ENCODE results near the gene PLXNA3. TPM values are rescaled to one million over a fixed set of nuclear protein-coding genes. Genes with fewer than 3 reads are reported as not detected.

The PLXNA3 gene
- total and polyA plus RNA-seq, 2 donors (not counting 1 experiment from before 2014, with no cell fraction given), result 17.8 to 18.4 TPM

GRCh38 chrX:154525606-154526490 is 67.8 kb downstream of the PLXNA3 start:
- no peak overlapping the region for H2AFZ ChIP-seq (ENCODE audit: low read length)
- no peak for DNase-seq (ENCODE audit: low read depth in 2 of 2)
- TF ChIP-seq, protein P1, sequence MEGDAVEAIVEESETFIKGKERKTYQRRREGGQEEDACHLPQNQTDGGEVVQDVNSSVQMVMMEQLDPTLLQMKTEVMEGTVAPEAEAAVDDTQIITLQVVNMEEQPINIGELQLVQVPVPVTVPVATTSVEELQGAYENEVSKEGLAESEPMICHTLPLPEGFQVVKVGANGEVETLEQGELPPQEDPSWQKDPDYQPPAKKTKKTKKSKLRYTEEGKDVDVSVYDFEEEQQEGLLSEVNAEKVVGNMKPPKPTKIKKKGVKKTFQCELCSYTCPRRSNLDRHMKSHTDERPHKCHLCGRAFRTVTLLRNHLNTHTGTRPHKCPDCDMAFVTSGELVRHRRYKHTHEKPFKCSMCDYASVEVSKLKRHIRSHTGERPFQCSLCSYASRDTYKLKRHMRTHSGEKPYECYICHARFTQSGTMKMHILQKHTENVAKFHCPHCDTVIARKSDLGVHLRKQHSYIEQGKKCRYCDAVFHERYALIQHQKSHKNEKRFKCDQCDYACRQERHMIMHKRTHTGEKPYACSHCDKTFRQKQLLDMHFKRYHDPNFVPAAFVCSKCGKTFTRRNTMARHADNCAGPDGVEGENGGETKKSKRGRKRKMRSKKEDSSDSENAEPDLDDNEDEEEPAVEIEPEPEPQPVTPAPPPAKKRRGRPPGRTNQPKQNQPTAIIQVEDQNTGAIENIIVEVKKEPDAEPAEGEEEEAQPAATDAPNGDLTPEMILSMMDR (conservative IDR thresholded peaks at IDR 0.05 in 1 of 2, IDR thresholded peaks at IDR 0.05 in 1 of 2; ENCODE audit: low read depth in 1 of 2, low read length in 2 of 2), result no peak
- TF ChIP-seq EZH2 (IDR thresholded peaks at IDR 0.05; ENCODE audit: low read length, missing control alignments), result no peak

DNA sequence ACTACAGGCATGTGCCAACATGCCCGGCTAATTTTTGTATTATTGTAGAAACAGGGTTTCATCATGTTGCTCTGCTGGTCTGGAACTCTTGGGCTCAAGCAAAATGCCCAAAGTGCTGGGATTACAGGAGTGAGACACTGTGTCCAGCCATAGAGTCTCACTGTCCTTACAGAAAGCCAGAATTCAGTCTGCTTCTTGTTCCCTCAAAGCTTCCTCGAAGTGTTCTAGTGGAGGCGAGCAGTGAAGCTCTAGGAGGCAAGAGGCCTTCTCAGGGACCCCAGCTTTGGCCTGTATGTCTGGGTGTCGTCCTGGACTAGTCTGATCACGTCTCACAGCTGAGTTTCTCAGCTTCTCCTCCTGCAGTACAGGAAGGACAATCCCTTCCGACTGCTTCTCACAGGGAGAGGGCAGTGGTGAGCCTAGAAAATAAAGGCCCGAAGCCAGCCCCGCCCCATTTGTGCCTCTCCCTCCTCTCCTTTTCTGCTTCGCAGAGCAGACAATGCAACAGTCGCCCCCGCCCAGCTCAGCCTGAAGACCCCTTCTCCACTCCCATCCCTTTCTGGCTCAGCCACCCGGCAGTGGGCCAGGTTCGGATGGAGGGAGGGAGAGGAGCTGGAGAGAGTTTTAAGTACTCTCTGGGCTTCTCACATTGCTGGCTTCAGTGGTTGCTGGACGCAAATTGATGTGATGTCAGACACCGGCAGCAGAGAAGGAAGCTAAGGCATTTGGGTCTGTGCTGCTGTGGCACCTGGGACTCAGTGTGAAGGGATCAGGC is 69.0 kb downstream of the PLXNA3 start:
- Histone ChIP-seq H2AFZ (ENCODE audit: low read length) (no peak overlapping the region), H3K36me3 (ENCODE audit: control insufficient read depth, insufficient read depth, low read length) (peaks cover 7% of the 10 kb centered on the region), H4K20me1 (ENCODE audit: control insufficient read depth, extremely low read depth, insufficient read depth, low read length) (no peaks in the 10 kb centered on the region), H3K4me2 (ENCODE audit: extremely low read depth, insufficient read depth, low read length) (peak overlapping the region; percentile 67), H3K9ac (ENCODE audit: insufficient read depth, low read length) (no peak overlapping the region), H3K27ac (ENCODE audit: insufficient read depth, low read length) (peak overlapping the region; percentile 43), H3K79me2 (ENCODE audit: control insufficient read depth, insufficient read depth, low read length) (no peaks in the 10 kb centered on the region), H3K4me1 (ENCODE audit: control insufficient read depth, extremely low read depth, insufficient read depth, low read length) (peaks cover 3% of the 10 kb centered on the region), H3K9me3 (ENCODE audit: control insufficient read depth, insufficient read depth, low read depth, low read length) (no peaks in the 10 kb centered on the region), H3K4me3 (replicated peaks in 1 of 4; ENCODE audit: control extremely low read depth in 1 of 4, insufficient read depth in 1 of 4, low read depth in 3 of 4, low read length in 4 of 4) (peak overlapping the region in 1 of 4 experiments; percentile 28), H3K27me3 (ENCODE audit: control insufficient read depth, insufficient read depth, low read length) (no peaks in the 10 kb centered on the region)
- TF ChIP-seq EZH2 (IDR thresholded peaks at IDR 0.05; ENCODE audit: low read length, missing control alignments), result no peak
- TF ChIP-seq, protein P1 (conservative IDR thresholded peaks at IDR 0.05 in 1 of 2, IDR thresholded peaks at IDR 0.05 in 1 of 2; ENCODE audit: low read depth in 1 of 2, low read length in 2 of 2), result peak; percentile 37 to 58
- DNase-seq (ENCODE audit: low read depth in 2 of 2), result peak; percentile 73 to 80

More at GRCh38 chrX:154525606-154526490, 67.8 kb downstream of the PLXNA3 start:
- Histone ChIP-seq H3K36me3 (ENCODE audit: control insufficient read depth, insufficient read depth, low read length) (peaks cover 4% of the 10 kb centered on the region), H3K27me3 (ENCODE audit: control insufficient read depth, insufficient read depth, low read length) (no peaks in the 10 kb centered on the region), H3K4me1 (ENCODE audit: control insufficient read depth, extremely low read depth, insufficient read depth, low read length) (peaks cover 3% of the 10 kb centered on the region), H3K9me3 (ENCODE audit: control insufficient read depth, insufficient read depth, low read depth, low read length) (no peaks in the 10 kb centered on the region), H3K9ac (ENCODE audit: insufficient read depth, low read length) (no peak overlapping the region), H3K79me2 (ENCODE audit: control insufficient read depth, insufficient read depth, low read length) (no peaks in the 10 kb centered on the region), H4K20me1 (ENCODE audit: control insufficient read depth, extremely low read depth, insufficient read depth, low read length) (no peaks in the 10 kb centered on the region), H3K27ac (ENCODE audit: insufficient read depth, low read length) (no peak overlapping the region), H3K4me2 (ENCODE audit: extremely low read depth, insufficient read depth, low read length) (no peak overlapping the region), H3K4me3 (replicated peaks in 1 of 4; ENCODE audit: control extremely low read depth in 1 of 4, insufficient read depth in 1 of 4, low read depth in 3 of 4, low read length in 4 of 4) (no peak overlapping the region)

Other genes with a start within 250 kb of the PLXNA3 start
- not detected in 2 replicates for gene OPN1MW2, start 238.5 kb upstream of the PLXNA3 start, total RNA-seq
- not detected in 2 replicates for gene OPN1MW2, start 238.5 kb upstream of the PLXNA3 start, polyA plus RNA-seq
- gene OPN1MW3, start 200.7 kb upstream of the PLXNA3 start, total RNA-seq, result not detected in 2 replicates
- not detected in 2 replicates for gene OPN1MW3, start 200.7 kb upstream of the PLXNA3 start, polyA plus RNA-seq
- not detected in 2 replicates for gene TEX28, start 163.2 kb upstream of the PLXNA3 start, total RNA-seq
- gene TEX28, start 163.2 kb upstream of the PLXNA3 start, polyA plus RNA-seq, result not detected in 2 replicates
- gene TKTL1, start 162.5 kb upstream of the PLXNA3 start, total RNA-seq, result not detected in 2 replicates
- gene TKTL1, start 162.5 kb upstream of the PLXNA3 start, polyA plus RNA-seq, result not detected in 2 replicates
- gene FLNA, start 83.6 kb upstream of the PLXNA3 start, total RNA-seq, result 2,298 and 2,728 TPM in 2 replicates
- 654 and 799 TPM in 2 replicates for gene FLNA, start 83.6 kb upstream of the PLXNA3 start, polyA plus RNA-seq
- gene EMD, start 79.0 kb upstream of the PLXNA3 start, total RNA-seq, result 23.4 and 26.4 TPM in 2 replicates
- gene EMD, start 79.0 kb upstream of the PLXNA3 start, polyA plus RNA-seq, result 72.1 and 82.4 TPM in 2 replicates
- 2,291 and 2,319 TPM in 2 replicates for gene RPL10, start 59.9 kb upstream of the PLXNA3 start, total RNA-seq
- gene RPL10, start 59.9 kb upstream of the PLXNA3 start, polyA plus RNA-seq, result 4,015 and 4,527 TPM in 2 replicates
- 13.9 and 38.5 TPM in 2 replicates for gene DNASE1L1, start 49.0 kb upstream of the PLXNA3 start, total RNA-seq
- 11.3 and 13.6 TPM in 2 replicates for gene DNASE1L1, start 49.0 kb upstream of the PLXNA3 start, polyA plus RNA-seq
- gene TAFAZZIN, start 46.7 kb upstream of the PLXNA3 start, total RNA-seq, result 17.7 and 21.6 TPM in 2 replicates
- gene TAFAZZIN, start 46.7 kb upstream of the PLXNA3 start, polyA plus RNA-seq, result 11.2 and 12.1 TPM in 2 replicates
- gene ATP6AP1, start 29.6 kb upstream of the PLXNA3 start, total RNA-seq, result 38.8 and 59.8 TPM in 2 replicates
- gene ATP6AP1, start 29.6 kb upstream of the PLXNA3 start, polyA plus RNA-seq, result 86.9 and 89.7 TPM in 2 replicates
- 53.2 and 86.5 TPM in 2 replicates for gene GDI1, start 21.1 kb upstream of the PLXNA3 start, total RNA-seq
- 134 and 162 TPM in 2 replicates for gene GDI1, start 21.1 kb upstream of the PLXNA3 start, polyA plus RNA-seq
- gene FAM50A, start 14.1 kb upstream of the PLXNA3 start, total RNA-seq, result 80.1 and 88.1 TPM in 2 replicates
- 117 and 123 TPM in 2 replicates for gene FAM50A, start 14.1 kb upstream of the PLXNA3 start, polyA plus RNA-seq
- 13.4 and 20.5 TPM in 2 replicates for gene LAGE3, start 21.0 kb downstream of the PLXNA3 start, total RNA-seq
- 6.1 and 6.4 TPM in 2 replicates for gene LAGE3, start 21.0 kb downstream of the PLXNA3 start, polyA plus RNA-seq
- gene UBL4A, start 28.3 kb downstream of the PLXNA3 start, total RNA-seq, result 39.5 and 42.8 TPM in 2 replicates
- gene UBL4A, start 28.3 kb downstream of the PLXNA3 start, polyA plus RNA-seq, result 17.9 and 21.7 TPM in 2 replicates
- gene SLC10A3, start 32.3 kb downstream of the PLXNA3 start, total RNA-seq, result 13.9 and 15.2 TPM in 2 replicates
- 15.5 and 16.0 TPM in 2 replicates for gene SLC10A3, start 32.3 kb downstream of the PLXNA3 start, polyA plus RNA-seq
- gene FAM3A, start 58.0 kb downstream of the PLXNA3 start, total RNA-seq, result 30.0 and 30.2 TPM in 2 replicates
- gene FAM3A, start 58.0 kb downstream of the PLXNA3 start, polyA plus RNA-seq, result 16.5 and 17.3 TPM in 2 replicates
- gene G6PD, start 88.6 kb downstream of the PLXNA3 start, total RNA-seq, result 52.1 and 86.2 TPM in 2 replicates
- gene G6PD, start 88.6 kb downstream of the PLXNA3 start, polyA plus RNA-seq, result 109 and 229 TPM in 2 replicates
- gene IKBKG, start 89.3 kb downstream of the PLXNA3 start, total RNA-seq, result 8.7 and 20.1 TPM in 2 replicates
- gene IKBKG, start 89.3 kb downstream of the PLXNA3 start, polyA plus RNA-seq, result 14.8 and 27.8 TPM in 2 replicates
- not detected in 2 replicates for gene CTAG1A, start 126.9 kb downstream of the PLXNA3 start, total RNA-seq
- gene CTAG1A, start 126.9 kb downstream of the PLXNA3 start, polyA plus RNA-seq, result not detected in 2 replicates
- not detected in 2 replicates for gene CTAG1B, start 161.0 kb downstream of the PLXNA3 start, total RNA-seq
- gene CTAG1B, start 161.0 kb downstream of the PLXNA3 start, polyA plus RNA-seq, result not detected in 2 replicates
- gene CTAG2, start 195.3 kb downstream of the PLXNA3 start, total RNA-seq, result not detected in 2 replicates
- gene CTAG2, start 195.3 kb downstream of the PLXNA3 start, polyA plus RNA-seq, result not detected in 2 replicates